HCT116 (cell line): ENCODE data around the gene MND1. TPM values are rescaled to one million over a fixed set of nuclear protein-coding genes. Genes with fewer than 3 reads are reported as not detected.
A peak's percentile ranks its signal among the peaks of the same experiment; 100 is the strongest.

Experiments used
- ATAC-seq: fragments of 200-7000 bp; cut with Tn5 transposase; 2 replicates; pipeline ENCODE4 v1.9.1; 2020; ENCODE audit warnings: mild to moderate bottlenecking, moderate library complexity
- Bru-seq: library from RNA; stranded (reverse); fragments of 400-500 nt; gene quantifications from one replicate; lab custom pipeline; 2021; lab: Mats Ljungman, UMichigan
- BruChase-seq, 2 experiments: library from RNA; stranded (reverse); fragments of 400-500 nt; gene quantifications; one replicate each; lab custom pipeline; 2021; lab: Mats Ljungman, UMichigan
- BruUV-seq: library from RNA; stranded (reverse); fragments of 400-500 nt; replicated peaks from 2 replicates; lab custom pipeline; 2021; lab: Mats Ljungman, UMichigan
- CTCF ChIA-PET: fragments of 300-600 bp; sonication (Branson Sonifier 250); formaldehyde crosslinking; loops from one replicate; lab custom pipeline; 2021; ENCODE audit warnings: antibody characterized with exemption; lab: Charles Lee
- POLR2A ChIA-PET: fragments of 300-600, 350-600 bp; sonication (Branson Sonifier 250); formaldehyde crosslinking; loops from one replicate; lab custom pipeline; 2021; ENCODE audit warnings: antibody characterized with exemption; lab: Charles Lee
- RAD21 ChIA-PET, 2 experiments: fragments of 300-600 bp; sonication (Branson Sonifier 250); formaldehyde crosslinking; loops; one replicate each; lab custom pipeline; 2023; ENCODE audit warnings: low total read pairs in 2 of 2; ENCODE audit not compliant: uncharacterized antibody in 2 of 2, unreplicated experiment in 2 of 2, low non-redundant PET in 1 of 2; lab: Charles Lee
- DNase-seq: peaks from one replicate; pipeline ENCODE4 v3.0.0-alpha.2; 2010; ENCODE audit warnings: low read depth, low spot score
- H2AFZ ChIP-seq: fragments of 200-600 bp; shearing (Covaris generic), sonication (generic); 2 replicates; pipeline ENCODE4 v1.6.1; 2017; ENCODE audit warnings: low read depth, mixed run types, mixed read lengths, antibody characterized with exemption, low read length; ENCODE audit not compliant: poor library complexity, severe bottlenecking
- H3K27ac ChIP-seq: 2 replicates; pipeline ENCODE4 v1.5.1; 2012; ENCODE audit warnings: low read depth, low read length
- H3K27me3 ChIP-seq: fragments of 200-600 bp; sonication (generic); 2 replicates; pipeline ENCODE4 v1.6.1; 2016; ENCODE audit warnings: mixed run types, low read length, mixed read lengths; ENCODE audit not compliant: insufficient read depth
- H3K36me3 ChIP-seq, 2 experiments: fragments of 200-500 bp in 1 of 2; fragments of 200-600 bp in 1 of 2; sonication (Bioruptor generic) in 1 of 2; sonication (generic) in 1 of 2; 2 replicates each; pipeline versions ENCODE4 v1.5.1 to v1.6.1; 2014 to 2016; ENCODE audit warnings: low read length in 2 of 2, inconsistent platforms in 1 of 2, mixed read lengths in 1 of 2, mixed run types in 1 of 2; ENCODE audit not compliant: insufficient read depth in 2 of 2, control insufficient read depth in 1 of 2
- H3K4me1 ChIP-seq, 2 experiments: fragments of 200-600 bp in 1 of 2; sonication (generic) in 1 of 2; 2 replicates each; pipeline versions ENCODE4 v1.5.1 to v1.6.1; 2012 to 2017; ENCODE audit warnings: low read length in 2 of 2, inconsistent platforms in 1 of 2, mild to moderate bottlenecking in 1 of 2, mixed read lengths in 1 of 2, mixed run types in 1 of 2, moderate library complexity in 1 of 2; ENCODE audit not compliant: insufficient read depth in 2 of 2, control insufficient read depth in 1 of 2
- H3K4me2 ChIP-seq: fragments of 200-600 bp; sonication (generic); 2 replicates; pipeline ENCODE4 v1.6.1; 2017; ENCODE audit warnings: mixed run types, low read length, mixed read lengths
- H3K4me3 ChIP-seq, 2 experiments: fragments of 200-600 bp in 1 of 2; sonication (generic) in 1 of 2; replicated peaks in 1 of 2; 2 replicates each; pipeline ENCODE4 v1.5.1; 2011 to 2016; ENCODE audit warnings: low read length in 2 of 2, control low read depth in 1 of 2, low read depth in 1 of 2, mild to moderate bottlenecking in 1 of 2, mixed read lengths in 1 of 2, mixed run types in 1 of 2
- H3K79me2 ChIP-seq: fragments of 200-600 bp; sonication (generic); 2 replicates; pipeline ENCODE4 v1.6.1; 2017; ENCODE audit warnings: mild to moderate bottlenecking, mixed run types, low read length, moderate library complexity, mixed read lengths; ENCODE audit not compliant: insufficient read depth
- H3K9ac ChIP-seq: fragments of 200-600 bp; sonication (generic); 2 replicates; pipeline ENCODE4 v1.6.1; 2016; ENCODE audit warnings: low read length, mixed read lengths
- H3K9me2 ChIP-seq: fragments of 200-600 bp; sonication (generic), shearing (Covaris generic); 2 replicates; pipeline ENCODE4 v1.6.1; 2017; ENCODE audit warnings: mixed run types, mild to moderate bottlenecking, moderate library complexity; ENCODE audit not compliant: insufficient read depth
- H3K9me3 ChIP-seq, 2 experiments: fragments of 200-500 bp in 1 of 2; fragments of 200-600 bp in 1 of 2; sonication (Bioruptor generic) in 1 of 2; sonication (generic) in 1 of 2; 2 replicates each; pipeline ENCODE4 v1.6.1; 2014 to 2017; ENCODE audit warnings: low read length in 2 of 2, mixed read lengths in 2 of 2, inconsistent platforms in 1 of 2, low read depth in 1 of 2, mild to moderate bottlenecking in 1 of 2, mixed run types in 1 of 2, moderate library complexity in 1 of 2; ENCODE audit not compliant: control insufficient read depth in 1 of 2, insufficient read depth in 1 of 2
- H4K20me1 ChIP-seq: fragments of 200-600 bp; sonication (generic), shearing (Covaris generic); 2 replicates; pipeline ENCODE4 v1.6.1; 2017; ENCODE audit warnings: mixed run types, mild to moderate bottlenecking, moderate library complexity; ENCODE audit not compliant: insufficient read depth
- CBX3 ChIP-seq: IDR thresholded peaks from 2 replicates; pipeline ENCODE4 v1.6.1; 2012; ENCODE audit warnings: low read depth
- ELF1 ChIP-seq: IDR thresholded peaks from 2 replicates; pipeline ENCODE4 v1.6.1; 2012; ENCODE audit warnings: low read depth, borderline replicate concordance
- EZH2phosphoT487 ChIP-seq: fragments of 200-600 bp; IDR thresholded peaks from 2 replicates; pipeline ENCODE4 v1.6.1; 2018; ENCODE audit warnings: antibody characterized with exemption, borderline replicate concordance
- FOSL1 ChIP-seq: IDR thresholded peaks from 2 replicates; pipeline ENCODE4 v1.6.1; 2012; ENCODE audit warnings: low read depth
- POLR2A ChIP-seq: IDR thresholded peaks from 2 replicates; pipeline ENCODE4 v1.7.0; 2011; ENCODE audit warnings: borderline replicate concordance; ENCODE audit not compliant: insufficient read depth, insufficient read length; ENCODE audit errors: extremely low read depth
- POLR2AphosphoS5 ChIP-seq: IDR thresholded peaks from 2 replicates; pipeline ENCODE4 v1.6.1; 2011; ENCODE audit warnings: mild to moderate bottlenecking, low read depth, low read length, moderate library complexity
- RAD21 ChIP-seq: IDR thresholded peaks from 2 replicates; pipeline ENCODE4 v1.6.1; 2012; ENCODE audit warnings: low read depth, mild to moderate bottlenecking
- TCF7L2 ChIP-seq: IDR thresholded peaks from 2 replicates; pipeline ENCODE4 v1.7.0; 2011; ENCODE audit warnings: borderline replicate concordance, inconsistent platforms; ENCODE audit not compliant: insufficient read depth, insufficient read length; ENCODE audit errors: extremely low read depth
- ZFX ChIP-seq: fragments of 450-650 bp; IDR thresholded peaks from 2 replicates; pipeline ENCODE4 v1.6.1; 2017
- ZNF274 ChIP-seq: fragments of 200-500 bp; sonication (Bioruptor generic); IDR thresholded peaks from 2 replicates; pipeline ENCODE4 v1.6.1; 2014; ENCODE audit warnings: mild to moderate bottlenecking, low read depth, low read length, inconsistent platforms
- intact Hi-C: fragments of 100-400 bp; cut with micrococcal nuclease; formaldehyde crosslinking; loops from 2 replicates; pipeline ENCODE4 v1.10.0; 2022
- long read RNA-seq: library from polyadenylated mRNA; unstranded; transcript quantifications from one replicate; pipeline ENCODE4 v2.0.0, GENCODE V29; 2021; ENCODE audit not compliant: unreplicated experiment
- polyA plus RNA-seq: library from polyadenylated mRNA; unstranded; fragments of >200 nt; gene quantifications from 2 replicates; pipeline ENCODE4 v1.2.1, GENCODE V29; 2012; ENCODE audit warnings: missing spikeins
- total RNA-seq: library from RNA; stranded (reverse); gene quantifications from one replicate; pipeline ENCODE4 v1.2.1, GENCODE V29; 2021; ENCODE audit not compliant: unreplicated experiment
- TF ChIP-seq, protein P1 (sequence below), 3 experiments: fragments of 200-600 bp in 1 of 3; sonication (generic) in 1 of 3; IDR thresholded peaks in 2 of 3; conservative IDR thresholded peaks in 1 of 3; 2 replicates each; pipeline ENCODE4 v1.5.1; 2012 to 2017; ENCODE audit warnings: low read depth in 2 of 3, low read length in 2 of 3, antibody characterized with exemption in 1 of 3, borderline replicate concordance in 1 of 3, control low read depth in 1 of 3, mild to moderate bottlenecking in 1 of 3, mixed read lengths in 1 of 3, mixed run types in 1 of 3, moderate library complexity in 1 of 3; ENCODE audit not compliant: insufficient read depth in 1 of 3
- TF ChIP-seq, protein P2 (sequence below): IDR thresholded peaks from 2 replicates; pipeline ENCODE4 v1.6.1; 2012
- TF ChIP-seq, protein P3 (sequence below): IDR thresholded peaks from 2 replicates; pipeline ENCODE4 v1.6.1; 2012; ENCODE audit warnings: low read depth
- TF ChIP-seq, protein P4 (sequence below): IDR thresholded peaks from 2 replicates; pipeline ENCODE4 v1.6.1; 2011; ENCODE audit warnings: mild to moderate bottlenecking, low read length, moderate library complexity; ENCODE audit not compliant: insufficient replicate concordance; ENCODE audit errors: extremely low read depth

MND1 gene, protein sequence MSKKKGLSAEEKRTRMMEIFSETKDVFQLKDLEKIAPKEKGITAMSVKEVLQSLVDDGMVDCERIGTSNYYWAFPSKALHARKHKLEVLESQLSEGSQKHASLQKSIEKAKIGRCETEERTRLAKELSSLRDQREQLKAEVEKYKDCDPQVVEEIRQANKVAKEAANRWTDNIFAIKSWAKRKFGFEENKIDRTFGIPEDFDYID
- total RNA-seq (29.9 TPM), Bru-seq, nascent RNA (percentile 78 among the genes with signal in this experiment), BruChase-seq, experiment 1, labeled RNA remaining after a 6-hour chase (percentile 55 among the genes with signal in this experiment), BruChase-seq, experiment 2, labeled RNA remaining after a 2-hour chase (percentile 68 among the genes with signal in this experiment)
- polyA plus RNA-seq = 9.2 and 18.7 TPM in 2 replicates
- long read RNA-seq, transcript MND1-201 (8 exons, 968 nt) = major isoform, 13 of 20 reads
- long read RNA-seq, partial matches to known transcripts = 1 of 20 reads
- long read RNA-seq, other reads (novel, unspliced or antisense) = 4 of 20 reads

DNA sequence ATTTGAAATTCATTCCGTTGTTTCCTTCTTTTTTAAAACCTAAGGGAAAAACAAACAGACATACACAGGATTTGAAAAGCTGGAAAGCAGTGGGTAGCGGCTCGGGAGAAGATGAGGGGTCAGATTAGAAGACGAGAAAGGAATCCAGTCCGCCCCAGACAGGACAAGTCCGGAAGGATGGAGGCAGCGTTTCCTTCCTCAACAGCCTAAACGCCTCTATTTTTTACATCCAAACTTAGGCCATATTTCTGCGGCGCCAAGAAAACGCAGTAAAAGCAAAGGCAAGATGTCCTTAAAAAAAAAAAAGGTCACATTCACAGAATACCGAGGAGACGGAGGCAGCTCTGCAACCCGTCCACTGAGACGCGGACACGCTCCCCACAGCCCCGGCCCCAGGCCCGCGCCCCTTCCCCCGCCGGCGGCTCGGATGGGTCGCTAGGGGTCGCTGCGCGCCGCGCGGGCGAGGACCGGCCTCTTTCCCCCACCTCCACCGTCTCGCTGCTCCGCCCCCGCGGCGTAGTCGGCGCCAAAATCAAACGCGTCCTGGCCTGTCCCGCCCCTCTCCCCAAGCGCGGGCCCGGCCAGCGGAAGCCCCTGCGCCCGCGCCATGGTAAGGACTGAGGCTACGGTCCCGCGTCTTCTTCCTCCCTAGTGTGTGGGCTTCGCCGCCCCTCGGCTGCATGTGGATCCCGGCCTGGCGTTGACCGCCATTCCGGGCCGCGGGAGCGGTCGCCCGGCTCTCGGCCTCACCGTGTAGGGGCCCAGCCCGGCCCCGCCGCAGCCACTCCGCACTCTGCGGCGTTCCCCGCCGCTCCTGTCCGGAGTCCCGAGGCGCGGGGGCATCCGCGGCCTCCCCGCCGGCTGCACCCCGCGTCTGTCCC is at the start of gene MND1:
Gene MND1 (plus strand): TSS at position 558 of the 881 bp plus-strand sequence. CDS start 50 bp downstream, at position 608.
- Histone ChIP-seq H3K27ac (peak within 1 kb of the TSS; percentile 79), H3K36me3 (no peaks in the 10 kb centered on the region; a peak in 1 of 4 replicates), H3K9me2 (no peaks in the 10 kb centered on the region), H3K27me3 (no peaks in the 10 kb centered on the region), H3K4me2 (peak within 1 kb of the TSS; percentile 82), H3K9ac (peak within 1 kb of the TSS; percentile 84), H3K79me2 (peaks cover 46% of the 10 kb centered on the region), H4K20me1 (no peaks in the 10 kb centered on the region; the same call in 1 of the 2 replicates), H3K9me3 (no peaks in the 10 kb centered on the region), H2AFZ (peak within 1 kb of the TSS; percentile 89), H3K4me3 (peak within 1 kb of the TSS; percentile 67 to 78), H3K4me1 (peaks cover 18 to 37% of the 10 kb centered on the region in 2 experiments)
- TSS peak; percentile 74 for BruUV-seq
- ChIA-PET RAD21 (no interaction called here), POLR2A (no interaction called here), CTCF (interaction anchor here (1.8 kb wide), 1 partner anchor 122 kb away, joined by 4 read pairs; the partner anchor contains the start of gene TMEM131L)
- ATAC-seq (peak; percentile 89), DNase-seq (peak; percentile 68)
- intact Hi-C loops = loop anchor here (1.0 to 10.0 kb wide), 4 partner anchors 88 to 410 kb away; no protein-coding TSS in a partner anchor
- TF ChIP-seq, protein P1, sequence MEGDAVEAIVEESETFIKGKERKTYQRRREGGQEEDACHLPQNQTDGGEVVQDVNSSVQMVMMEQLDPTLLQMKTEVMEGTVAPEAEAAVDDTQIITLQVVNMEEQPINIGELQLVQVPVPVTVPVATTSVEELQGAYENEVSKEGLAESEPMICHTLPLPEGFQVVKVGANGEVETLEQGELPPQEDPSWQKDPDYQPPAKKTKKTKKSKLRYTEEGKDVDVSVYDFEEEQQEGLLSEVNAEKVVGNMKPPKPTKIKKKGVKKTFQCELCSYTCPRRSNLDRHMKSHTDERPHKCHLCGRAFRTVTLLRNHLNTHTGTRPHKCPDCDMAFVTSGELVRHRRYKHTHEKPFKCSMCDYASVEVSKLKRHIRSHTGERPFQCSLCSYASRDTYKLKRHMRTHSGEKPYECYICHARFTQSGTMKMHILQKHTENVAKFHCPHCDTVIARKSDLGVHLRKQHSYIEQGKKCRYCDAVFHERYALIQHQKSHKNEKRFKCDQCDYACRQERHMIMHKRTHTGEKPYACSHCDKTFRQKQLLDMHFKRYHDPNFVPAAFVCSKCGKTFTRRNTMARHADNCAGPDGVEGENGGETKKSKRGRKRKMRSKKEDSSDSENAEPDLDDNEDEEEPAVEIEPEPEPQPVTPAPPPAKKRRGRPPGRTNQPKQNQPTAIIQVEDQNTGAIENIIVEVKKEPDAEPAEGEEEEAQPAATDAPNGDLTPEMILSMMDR (IDR thresholded peaks at IDR 0.05 in 2 of 3, conservative IDR thresholded peaks at IDR 0.05 in 1 of 3; ENCODE audit: borderline replicate concordance in 1 of 3, insufficient read depth in 1 of 3, low read depth in 2 of 3, low read length in 2 of 3) = peak; percentile 66 to 84 (median 81)
- TF ChIP-seq EZH2phosphoT487 (no peak), ZFX (peak; percentile 95), RAD21 (peak; percentile 86), CBX3 (peak; percentile 71; the same call in 1 of the 2 replicates), TCF7L2 (peak; percentile 71), POLR2AphosphoS5 (peak; percentile 82), FOSL1 (no peak; the same call in 1 of the 2 replicates), ZNF274 (no peak), ELF1 (no peak), POLR2A (peak; percentile 1)
- TF ChIP-seq, protein P2, sequence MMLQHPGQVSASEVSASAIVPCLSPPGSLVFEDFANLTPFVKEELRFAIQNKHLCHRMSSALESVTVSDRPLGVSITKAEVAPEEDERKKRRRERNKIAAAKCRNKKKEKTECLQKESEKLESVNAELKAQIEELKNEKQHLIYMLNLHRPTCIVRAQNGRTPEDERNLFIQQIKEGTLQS = no peak
- TF ChIP-seq, protein P3, sequence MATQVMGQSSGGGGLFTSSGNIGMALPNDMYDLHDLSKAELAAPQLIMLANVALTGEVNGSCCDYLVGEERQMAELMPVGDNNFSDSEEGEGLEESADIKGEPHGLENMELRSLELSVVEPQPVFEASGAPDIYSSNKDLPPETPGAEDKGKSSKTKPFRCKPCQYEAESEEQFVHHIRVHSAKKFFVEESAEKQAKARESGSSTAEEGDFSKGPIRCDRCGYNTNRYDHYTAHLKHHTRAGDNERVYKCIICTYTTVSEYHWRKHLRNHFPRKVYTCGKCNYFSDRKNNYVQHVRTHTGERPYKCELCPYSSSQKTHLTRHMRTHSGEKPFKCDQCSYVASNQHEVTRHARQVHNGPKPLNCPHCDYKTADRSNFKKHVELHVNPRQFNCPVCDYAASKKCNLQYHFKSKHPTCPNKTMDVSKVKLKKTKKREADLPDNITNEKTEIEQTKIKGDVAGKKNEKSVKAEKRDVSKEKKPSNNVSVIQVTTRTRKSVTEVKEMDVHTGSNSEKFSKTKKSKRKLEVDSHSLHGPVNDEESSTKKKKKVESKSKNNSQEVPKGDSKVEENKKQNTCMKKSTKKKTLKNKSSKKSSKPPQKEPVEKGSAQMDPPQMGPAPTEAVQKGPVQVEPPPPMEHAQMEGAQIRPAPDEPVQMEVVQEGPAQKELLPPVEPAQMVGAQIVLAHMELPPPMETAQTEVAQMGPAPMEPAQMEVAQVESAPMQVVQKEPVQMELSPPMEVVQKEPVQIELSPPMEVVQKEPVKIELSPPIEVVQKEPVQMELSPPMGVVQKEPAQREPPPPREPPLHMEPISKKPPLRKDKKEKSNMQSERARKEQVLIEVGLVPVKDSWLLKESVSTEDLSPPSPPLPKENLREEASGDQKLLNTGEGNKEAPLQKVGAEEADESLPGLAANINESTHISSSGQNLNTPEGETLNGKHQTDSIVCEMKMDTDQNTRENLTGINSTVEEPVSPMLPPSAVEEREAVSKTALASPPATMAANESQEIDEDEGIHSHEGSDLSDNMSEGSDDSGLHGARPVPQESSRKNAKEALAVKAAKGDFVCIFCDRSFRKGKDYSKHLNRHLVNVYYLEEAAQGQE = no peak
- TF ChIP-seq, protein P4, sequence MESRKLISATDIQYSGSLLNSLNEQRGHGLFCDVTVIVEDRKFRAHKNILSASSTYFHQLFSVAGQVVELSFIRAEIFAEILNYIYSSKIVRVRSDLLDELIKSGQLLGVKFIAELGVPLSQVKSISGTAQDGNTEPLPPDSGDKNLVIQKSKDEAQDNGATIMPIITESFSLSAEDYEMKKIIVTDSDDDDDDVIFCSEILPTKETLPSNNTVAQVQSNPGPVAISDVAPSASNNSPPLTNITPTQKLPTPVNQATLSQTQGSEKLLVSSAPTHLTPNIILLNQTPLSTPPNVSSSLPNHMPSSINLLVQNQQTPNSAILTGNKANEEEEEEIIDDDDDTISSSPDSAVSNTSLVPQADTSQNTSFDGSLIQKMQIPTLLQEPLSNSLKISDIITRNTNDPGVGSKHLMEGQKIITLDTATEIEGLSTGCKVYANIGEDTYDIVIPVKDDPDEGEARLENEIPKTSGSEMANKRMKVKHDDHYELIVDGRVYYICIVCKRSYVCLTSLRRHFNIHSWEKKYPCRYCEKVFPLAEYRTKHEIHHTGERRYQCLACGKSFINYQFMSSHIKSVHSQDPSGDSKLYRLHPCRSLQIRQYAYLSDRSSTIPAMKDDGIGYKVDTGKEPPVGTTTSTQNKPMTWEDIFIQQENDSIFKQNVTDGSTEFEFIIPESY = no peak
